ENCODE data around the gene C19orf12. TPM values are rescaled to one million over a fixed set of nuclear protein-coding genes. Genes with fewer than 3 reads are reported as not detected.

Gene C19orf12
- total RNA-seq, 1 donor from 2014 or later = 26.9 TPM

GRCh38 chr19:29743681-29744080 is 28.6 kb upstream of the C19orf12 start:
- no peak for DNase-seq (ENCODE audit: low spot score in 2 of 2, unreplicated experiment in 2 of 2)
- Mint-ChIP-seq H3K4me1 (no peaks in the 10 kb centered on the region), H3K4me3 (no peak overlapping the region), H3K27ac (no peak overlapping the region), H3K9me3 (no peaks in the 10 kb centered on the region), H3K36me3 (no peaks in the 10 kb centered on the region), H3K27me3 (ENCODE audit: low read depth) (peaks cover 13% of the 10 kb centered on the region)
- no peak for TF ChIP-seq CTCF (IDR thresholded peaks at IDR 0.05; ENCODE audit: unreplicated experiment)

- Mint-ChIP-seq H3K9me3 (no peaks in the 10 kb centered on the region), H3K27me3 (ENCODE audit: low read depth) (peaks cover 20% of the 10 kb centered on the region), H3K36me3 (no peaks in the 10 kb centered on the region), H3K27ac (no peak overlapping the region), H3K4me1 (no peaks in the 10 kb centered on the region), H3K4me3 (no peak overlapping the region)
- TF ChIP-seq CTCF (IDR thresholded peaks at IDR 0.05; ENCODE audit: unreplicated experiment) = no peak
- no peak for DNase-seq (ENCODE audit: low spot score in 2 of 2, unreplicated experiment in 2 of 2)
Measured at GRCh38 chr19:29741776-29742175, 26.7 kb upstream of the C19orf12 start.

- Mint-ChIP-seq H3K27ac (no peak overlapping the region), H3K9me3 (no peaks in the 10 kb centered on the region), H3K4me3 (no peak overlapping the region), H3K27me3 (ENCODE audit: low read depth) (peaks cover 23% of the 10 kb centered on the region), H3K4me1 (no peaks in the 10 kb centered on the region), H3K36me3 (no peaks in the 10 kb centered on the region)
- no peak for TF ChIP-seq CTCF (IDR thresholded peaks at IDR 0.05; ENCODE audit: unreplicated experiment)
- no peak for DNase-seq (ENCODE audit: low spot score in 2 of 2, unreplicated experiment in 2 of 2)
Measured at GRCh38 chr19:29741226-29741625, 26.2 kb upstream of the C19orf12 start.

GRCh38 chr19:29737461-29738000 is 22.5 kb upstream of the C19orf12 start:
- TF ChIP-seq CTCF (IDR thresholded peaks at IDR 0.05; ENCODE audit: unreplicated experiment) = no peak
- Mint-ChIP-seq H3K27me3 (ENCODE audit: low read depth) (peaks cover 45% of the 10 kb centered on the region), H3K36me3 (no peaks in the 10 kb centered on the region), H3K4me1 (no peaks in the 10 kb centered on the region), H3K4me3 (no peak overlapping the region), H3K27ac (no peak overlapping the region), H3K9me3 (no peaks in the 10 kb centered on the region)
- no peak for DNase-seq (ENCODE audit: low spot score in 2 of 2, unreplicated experiment in 2 of 2)

GRCh38 chr19:29735829-29736228 is 20.8 kb upstream of the C19orf12 start:
- no peak for TF ChIP-seq CTCF (IDR thresholded peaks at IDR 0.05; ENCODE audit: unreplicated experiment)
- no peak for DNase-seq (ENCODE audit: low spot score in 2 of 2, unreplicated experiment in 2 of 2)
- Mint-ChIP-seq H3K27ac (no peak overlapping the region), H3K9me3 (no peaks in the 10 kb centered on the region), H3K27me3 (ENCODE audit: low read depth) (peaks cover 49% of the 10 kb centered on the region), H3K4me1 (no peaks in the 10 kb centered on the region), H3K36me3 (no peaks in the 10 kb centered on the region), H3K4me3 (no peak overlapping the region)

- TF ChIP-seq CTCF (IDR thresholded peaks at IDR 0.05; ENCODE audit: unreplicated experiment) = no peak
- DNase-seq (ENCODE audit: low spot score in 2 of 2, unreplicated experiment in 2 of 2) = no peak
- Mint-ChIP-seq H3K4me1 (no peaks in the 10 kb centered on the region), H3K27me3 (ENCODE audit: low read depth) (peaks cover 53% of the 10 kb centered on the region), H3K9me3 (no peaks in the 10 kb centered on the region), H3K36me3 (no peaks in the 10 kb centered on the region), H3K4me3 (no peak overlapping the region), H3K27ac (no peak overlapping the region)
Measured at GRCh38 chr19:29731331-29731850, 16.3 kb upstream of the C19orf12 start.
